Daoy (cell line): ENCODE data around the gene HCK. TPM values are rescaled to one million over a fixed set of nuclear protein-coding genes. Genes with fewer than 3 reads are reported as not detected.

Experiments
- DNase-seq: peaks from one replicate; pipeline ENCODE4 v3.0.0-alpha.2; 2015; ENCODE audit warnings: low read depth
- total RNA-seq: library from RNA; depleted of rRNA; stranded (reverse); fragments of >200 nt; shearing (Covaris generic); gene quantifications from 2 replicates; pipeline ENCODE4 v1.2.3, GENCODE V29; 2014; rRNA removed

HCK gene
- 0.15 TPM in 1 of 2 replicates, not detected in the other for total RNA-seq

DNA sequence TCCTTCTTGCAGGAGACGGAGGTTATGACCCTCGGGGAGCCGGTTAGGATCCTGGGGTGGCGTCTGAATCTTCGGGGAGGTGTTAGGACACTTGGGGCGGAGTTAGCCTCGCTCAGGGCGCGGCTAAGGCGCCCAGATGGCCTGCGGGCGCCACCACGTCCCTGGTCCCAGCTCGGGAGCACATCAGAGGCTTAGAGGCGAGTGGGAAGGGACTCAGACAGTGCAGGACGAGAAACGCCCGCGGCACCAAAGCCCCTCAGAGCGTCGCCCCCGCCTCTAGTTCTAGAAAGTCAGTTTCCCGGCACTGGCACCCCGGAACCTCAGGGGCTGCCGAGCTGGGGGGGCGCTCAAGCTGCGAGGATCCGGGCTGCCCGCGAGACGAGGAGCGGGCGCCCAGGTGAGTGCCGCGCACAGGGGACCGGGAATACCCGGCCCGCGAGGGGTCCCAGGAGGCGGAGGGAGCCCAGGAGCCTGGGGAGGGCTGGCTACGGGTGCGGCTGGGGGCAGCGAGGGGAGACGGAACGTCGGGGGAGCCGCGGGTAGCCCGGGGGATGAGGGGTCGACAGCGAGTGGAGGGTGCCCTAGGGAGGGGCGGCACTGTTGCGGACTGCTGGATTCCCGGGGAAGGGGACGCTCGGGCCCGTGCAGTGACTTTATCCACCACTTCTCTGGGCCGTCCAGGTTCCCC, at the start of gene HCK:
Gene HCK (plus strand): TSS at position 153 of the 688 bp plus-strand sequence.
- DNase-seq: no peak

DNA sequence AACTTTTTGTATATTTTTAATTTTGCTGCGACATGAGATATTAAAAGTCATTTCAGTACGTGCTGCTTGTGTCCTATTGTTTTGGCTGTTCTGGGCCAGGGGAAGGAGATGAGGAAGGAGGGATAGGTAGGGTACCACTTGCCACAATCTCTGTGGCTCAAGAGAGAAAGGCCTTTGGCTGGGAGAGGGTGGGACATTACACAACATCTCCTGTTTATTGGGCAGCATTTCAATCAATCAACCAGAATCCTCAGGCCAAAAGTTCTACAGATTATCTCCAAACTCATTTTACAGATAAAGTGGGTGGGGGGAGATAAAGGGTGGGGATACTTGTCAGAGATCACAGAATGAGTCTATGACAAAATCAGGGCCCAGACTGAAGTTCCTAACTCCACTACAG, 48.7 kb upstream of the HCK start:
- DNase-seq: no peak

- DNase-seq: no peak
These were observed 47.1 kb upstream of the HCK start for GRCh38 chr20:32004963-32005362.

DNA sequence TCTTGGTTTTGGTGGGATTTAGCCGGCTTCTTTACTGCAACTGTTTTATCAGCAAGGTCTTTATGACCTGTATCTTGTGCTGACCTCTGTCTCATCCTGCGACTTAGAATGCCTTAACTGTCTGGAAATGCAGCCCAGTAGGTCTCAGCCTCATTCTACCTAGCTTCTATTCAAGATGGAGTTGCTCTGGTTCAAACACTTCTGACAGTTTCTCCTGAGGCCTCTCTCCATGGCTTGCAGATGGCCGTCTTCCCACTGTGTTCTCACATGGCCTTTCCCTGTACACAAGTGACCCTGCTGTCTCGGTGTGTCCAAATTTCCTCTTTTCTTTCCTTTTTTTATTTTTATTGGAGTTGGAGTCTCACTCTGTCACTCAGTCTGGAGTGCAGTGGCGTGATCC, 46.0 kb upstream of the HCK start:
- DNase-seq: no peak

GRCh38 chr20:32006841-32007786, 44.9 kb upstream of the HCK start:
- no peak for DNase-seq

- DNase-seq: peak; percentile 75
These were observed 44.0 kb upstream of the HCK start for GRCh38 chr20:32007787-32008616.

DNA sequence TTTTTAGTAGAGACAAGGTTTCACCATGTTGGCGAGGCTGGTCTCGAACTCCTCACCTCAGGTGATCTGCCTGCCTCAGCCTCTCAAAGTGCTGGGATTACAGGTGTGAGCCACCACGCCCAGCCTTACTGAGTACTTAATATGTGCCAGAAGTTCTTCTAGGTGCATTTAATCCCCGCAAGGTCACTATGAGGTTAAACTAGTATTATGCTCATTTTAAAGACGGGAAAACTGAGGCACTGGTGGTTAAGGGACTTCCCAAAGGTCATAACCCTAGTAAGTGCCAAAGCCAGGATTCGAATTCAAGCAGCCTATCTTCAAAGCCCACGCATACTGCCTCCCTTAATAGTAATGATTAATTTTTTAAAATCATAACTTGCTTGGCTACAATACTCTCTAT, 42.5 kb upstream of the HCK start:
- no peak for DNase-seq

- no peak for DNase-seq
These were observed 41.9 kb upstream of the HCK start, which contains the start of gene CCM2L for GRCh38 chr20:32010101-32010500. Gene CCM2L (plus strand): TSS chr20:32010438. CDS start chr20:32010455, 17 bp downstream.

DNA sequence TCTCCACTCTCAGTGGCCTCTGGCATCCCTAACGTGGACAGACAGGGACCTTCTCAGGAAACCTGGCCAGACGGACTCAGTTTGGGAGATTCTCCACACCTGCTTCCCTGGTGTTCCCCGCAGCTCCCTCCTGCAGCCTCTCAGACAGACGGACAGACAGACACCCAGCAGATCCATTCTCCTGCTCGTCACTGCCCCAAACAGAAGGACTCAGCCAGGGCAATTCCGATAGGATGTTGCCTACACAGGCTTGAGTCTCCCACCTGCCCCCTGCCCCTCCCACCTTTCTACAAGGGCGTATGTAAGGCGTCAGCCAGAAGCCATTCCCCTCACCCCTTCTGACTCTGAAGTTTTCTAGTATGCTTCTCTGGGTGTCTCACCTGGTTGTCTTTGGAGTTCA, 41.4 kb upstream of the HCK start:
- DNase-seq: no peak

DNA sequence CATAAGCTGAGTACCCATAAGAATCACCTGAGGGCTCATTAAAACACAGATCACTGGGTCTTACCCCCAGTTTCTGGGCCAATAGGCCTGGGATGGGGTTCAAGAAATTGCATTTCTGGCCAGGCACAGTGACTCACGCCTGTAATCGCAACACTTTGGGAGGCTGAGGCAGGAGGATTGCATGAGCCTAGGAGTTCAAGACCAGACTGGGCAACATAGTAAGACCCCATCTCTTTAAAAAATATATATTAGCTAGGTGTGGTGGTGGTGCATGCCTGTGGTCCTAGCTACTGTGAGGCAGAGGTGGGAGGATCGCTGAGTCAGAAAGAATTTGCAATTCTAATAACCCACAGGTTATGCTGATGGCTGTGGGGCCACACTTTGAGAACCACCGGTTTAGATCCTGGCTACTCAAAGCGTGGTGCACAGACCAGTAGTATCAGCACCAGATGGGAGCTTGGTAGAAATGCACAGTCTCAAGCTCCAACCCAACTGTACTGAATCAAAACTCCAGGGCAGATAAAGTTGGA, 39.8 kb upstream of the HCK start:
- no peak for DNase-seq

- no peak for DNase-seq
These were observed 38.7 kb upstream of the HCK start for GRCh38 chr20:32013326-32013725.

DNA sequence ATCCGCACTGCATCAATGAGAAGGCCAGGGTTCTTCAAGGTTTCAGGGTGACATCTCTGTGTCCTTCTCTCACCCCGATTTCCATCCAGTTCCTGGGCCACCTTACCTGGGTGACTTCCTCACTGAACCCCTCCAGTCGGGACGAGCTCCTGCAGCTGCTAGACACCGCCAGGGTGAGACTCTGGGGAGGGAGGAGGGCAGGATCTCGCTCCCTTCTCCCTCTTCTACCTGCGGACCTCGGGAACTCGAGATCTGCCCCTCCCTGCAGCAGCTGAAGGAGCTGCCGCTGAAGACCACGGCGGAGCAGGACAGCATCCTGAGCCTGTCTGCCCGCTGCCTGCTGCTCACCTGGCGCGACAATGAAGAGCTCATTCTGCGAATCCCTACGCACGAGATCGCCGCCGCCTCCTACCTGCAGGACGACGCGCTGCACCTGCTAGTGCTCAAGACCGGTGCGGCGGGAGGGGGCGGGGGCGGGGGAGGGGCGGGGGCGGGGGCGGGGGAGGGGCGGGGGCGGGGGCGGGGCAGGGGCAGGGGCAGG, 34.3 kb upstream of the HCK start:
- peak; percentile 19 for DNase-seq

GRCh38 chr20:32018269-32019155, 33.5 kb upstream of the HCK start:
- peak; percentile 68 for DNase-seq

DNA sequence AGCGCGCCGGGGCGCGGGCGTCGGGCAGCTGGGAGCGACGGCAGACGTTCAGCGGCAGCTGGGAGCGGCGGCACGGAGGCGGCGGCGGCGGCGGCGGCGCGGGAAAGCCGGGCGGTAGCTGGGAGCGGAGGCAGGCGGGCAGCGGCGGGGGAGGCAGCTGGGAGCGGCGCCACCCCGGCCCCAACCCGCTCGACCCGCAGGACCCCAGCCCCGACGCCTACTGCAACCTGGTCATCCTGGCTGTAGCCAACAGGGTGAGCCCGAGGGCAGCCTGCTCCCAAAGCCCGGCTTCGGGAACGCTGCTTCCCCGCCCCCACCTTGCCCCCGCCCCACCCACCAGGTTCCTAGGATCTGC, 32.9 kb upstream of the HCK start:
- peak; percentile 38 for DNase-seq

GRCh38 chr20:32019563-32020463, 32.2 kb upstream of the HCK start:
- no peak for DNase-seq

DNA sequence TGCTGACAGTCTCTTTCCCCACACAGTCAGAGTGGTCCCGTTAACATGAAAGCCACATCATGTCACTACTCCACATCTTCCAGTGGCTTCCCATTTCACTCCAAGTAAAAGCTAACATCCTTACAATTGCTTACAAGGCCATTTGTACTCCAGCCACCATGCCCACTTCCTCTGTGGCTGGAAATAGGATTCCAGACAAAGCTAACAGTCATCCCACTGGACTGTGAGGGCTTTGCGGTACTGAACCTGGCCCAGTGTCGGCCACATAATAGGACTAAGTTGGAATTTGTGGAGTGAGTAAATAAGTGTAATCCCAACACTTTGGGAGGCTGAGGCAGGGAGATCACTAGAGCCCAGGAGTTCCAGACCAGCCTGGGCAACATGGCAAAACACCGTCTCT, 31.0 kb upstream of the HCK start:
- DNase-seq: peak; percentile 47

DNA sequence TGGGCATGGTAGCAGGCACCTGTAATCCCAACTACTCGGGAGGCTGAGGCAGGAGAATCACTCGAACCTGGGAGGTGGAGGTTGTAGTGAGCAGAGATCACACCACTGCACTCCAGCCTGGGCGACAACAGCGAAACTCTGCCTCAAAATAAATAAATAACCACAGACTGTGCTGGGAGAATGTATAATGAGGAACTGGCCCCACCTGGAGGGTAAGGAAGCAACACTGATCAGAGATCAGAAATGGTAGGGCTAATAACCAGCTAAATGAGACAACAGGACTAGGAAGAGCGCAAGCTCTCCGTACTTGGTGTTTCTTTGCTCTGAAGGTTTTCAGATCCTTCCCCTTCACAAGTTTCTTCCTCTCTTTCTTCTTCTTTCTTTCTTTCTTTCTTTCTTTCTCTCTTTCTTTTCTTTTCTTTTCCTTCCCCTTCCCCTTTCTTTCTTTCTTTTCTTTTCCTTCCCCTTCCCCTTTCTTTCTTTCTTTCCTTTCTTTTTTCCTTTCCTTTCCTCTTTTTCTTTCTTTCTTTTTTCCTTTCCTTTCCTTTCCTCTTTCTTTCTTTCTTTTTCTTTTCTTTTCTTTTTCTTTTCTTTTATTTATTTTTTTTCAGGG, 27.3 kb upstream of the HCK start:
- no peak for DNase-seq

DNA sequence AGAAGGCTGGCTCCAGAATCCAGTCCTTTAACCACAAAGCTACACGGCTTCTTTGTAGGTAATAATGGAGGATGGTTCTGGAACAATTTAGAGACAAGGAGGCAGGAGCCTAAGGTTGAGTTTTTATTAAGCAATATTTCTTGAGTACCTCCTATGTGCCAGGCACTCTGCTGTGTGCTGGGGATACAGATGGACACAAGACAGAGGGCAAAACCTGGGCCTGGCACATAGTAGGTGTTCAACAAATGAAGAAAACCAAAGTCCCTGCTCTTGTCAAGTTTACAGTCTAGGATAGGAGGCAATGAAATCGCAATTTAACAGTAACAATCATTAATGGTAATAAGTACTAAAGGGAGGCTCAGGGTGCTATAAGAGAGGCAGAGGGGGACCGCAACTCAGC, 24.4 kb upstream of the HCK start:
- no peak for DNase-seq
